Measurements from ENCODE around the gene SNX20.

The SNX20 gene

GRCh38 chr16:50651835-50652438 lies 29.2 kb downstream of the SNX20 start:
- no peak overlapping the region for H3K4me3 ChIP-seq (ENCODE audit: control insufficient read depth, low read depth, low read length)
- TF ChIP-seq CTCF (IDR thresholded peaks at IDR 0.05; ENCODE audit: control insufficient read depth, insufficient read depth, low read depth, low read length, missing control alignments): no peak
- no peak for DNase-seq (ENCODE audit: low read depth)

GRCh38 chr16:50646345-50646744 lies 34.8 kb downstream of the SNX20 start:
- H3K4me3 ChIP-seq (ENCODE audit: control insufficient read depth, low read depth, low read length): no peak overlapping the region
- no peak for TF ChIP-seq CTCF (IDR thresholded peaks at IDR 0.05; ENCODE audit: control insufficient read depth, insufficient read depth, low read depth, low read length, missing control alignments)
- DNase-seq (ENCODE audit: low read depth): no peak

GRCh38 chr16:50645563-50646220 lies 35.4 kb downstream of the SNX20 start:
- H3K4me3 ChIP-seq (ENCODE audit: control insufficient read depth, low read depth, low read length): no peak overlapping the region
- no peak for TF ChIP-seq CTCF (IDR thresholded peaks at IDR 0.05; ENCODE audit: control insufficient read depth, insufficient read depth, low read depth, low read length, missing control alignments)
- DNase-seq (ENCODE audit: low read depth): no peak

GRCh38 chr16:50644729-50645128 lies 36.4 kb downstream of the SNX20 start:
- peak; percentile 4 for DNase-seq (ENCODE audit: low read depth)
- no peak overlapping the region for H3K4me3 ChIP-seq (ENCODE audit: control insufficient read depth, low read depth, low read length)
- TF ChIP-seq CTCF (IDR thresholded peaks at IDR 0.05; ENCODE audit: control insufficient read depth, insufficient read depth, low read depth, low read length, missing control alignments): peak; percentile 39

GRCh38 chr16:50644245-50644644 lies 36.9 kb downstream of the SNX20 start:
- TF ChIP-seq CTCF (IDR thresholded peaks at IDR 0.05; ENCODE audit: control insufficient read depth, insufficient read depth, low read depth, low read length, missing control alignments): no peak
- DNase-seq (ENCODE audit: low read depth): no peak
- H3K4me3 ChIP-seq (ENCODE audit: control insufficient read depth, low read depth, low read length): no peak overlapping the region

- no peak for TF ChIP-seq CTCF (IDR thresholded peaks at IDR 0.05; ENCODE audit: control insufficient read depth, insufficient read depth, low read depth, low read length, missing control alignments)
- no peak for DNase-seq (ENCODE audit: low read depth)
- H3K4me3 ChIP-seq (ENCODE audit: control insufficient read depth, low read depth, low read length): no peak overlapping the region
Observed at GRCh38 chr16:50643192-50643591, 37.9 kb downstream of the SNX20 start.

Data from AG09309 (cell line).